Psoas muscle (tissue), 8 donors: ENCODE results near the gene CTDP1. TPM values are rescaled to one million over a fixed set of nuclear protein-coding genes. Genes with fewer than 3 reads are reported as not detected.

Experiments
- ATAC-seq, 4 donors: fragments of 200-7000 bp; cut with Tn5 transposase; one replicate each; pipeline ENCODE4 v1.9.1; 2020; ENCODE audit warnings: moderate library complexity in 3 of 4, mild to moderate bottlenecking in 2 of 4
- DNase-seq, 2 donors: peaks; one replicate each; pipeline ENCODE4 v3.0.0-alpha.2; 2020
- H3K27ac ChIP-seq: fragments of 200-600 bp; one replicate; pipeline ENCODE4 v1.8.0; 2022
- H3K27me3 ChIP-seq, 3 donors: fragments of 200-600 bp in 1 of 3; one replicate each; pipeline versions ENCODE4 v1.6.1 to v1.8.0; 2013 to 2022; ENCODE audit warnings: low read length in 2 of 3, mild to moderate bottlenecking in 2 of 3, moderate library complexity in 1 of 3; ENCODE audit not compliant: insufficient read depth in 3 of 3
- H3K36me3 ChIP-seq, 2 donors: fragments of 200-600 bp in 1 of 2; one replicate each; pipeline versions ENCODE4 v1.6.1 to v1.8.0; 2013 to 2022; ENCODE audit warnings: low read depth in 1 of 2, mild to moderate bottlenecking in 1 of 2, moderate library complexity in 1 of 2; ENCODE audit not compliant: insufficient read depth in 1 of 2
- H3K4me1 ChIP-seq: fragments of 200-600 bp; one replicate; pipeline ENCODE4 v1.8.0; 2022
- H3K4me3 ChIP-seq: fragments of 200-600 bp; one replicate; pipeline ENCODE4 v1.8.0; 2022; ENCODE audit warnings: mild to moderate bottlenecking
- H3K9me3 ChIP-seq: fragments of 200-600 bp; one replicate; pipeline ENCODE4 v1.8.0; 2022
- CTCF ChIP-seq: fragments of 200-600 bp; IDR thresholded peaks from one replicate; pipeline ENCODE4 v1.8.0; 2022; ENCODE audit warnings: antibody characterized with exemption
- WGBS, 3 donors: extraction: QIAGEN DNeasy Blood & Tissue Kit; methylation state at CpG; one replicate each; pipeline versions ENCODE4 v1.1.6 to v1.1.7; 2013; 5-methylcytosine and 5-hydroxymethylcytosine counted together
- intact Hi-C, 2 donors: fragments of 100-400 bp; cut with DNase I; formaldehyde crosslinking; loops; one replicate each; pipeline versions ENCODE4 v1.11.0 to v1.14.2; 2022
- polyA plus RNA-seq, 3 donors: library from polyadenylated mRNA; stranded (reverse); fragments of 200-250 nt; gene quantifications; one replicate each; pipeline ENCODE4 v1.2.3, GENCODE V29; 2013
- total RNA-seq, 4 donors: library from RNA; stranded (reverse); fragmentation: NEBNext Ultra II Directional in 2 of 4; extraction: Animal tissue kit (Norgen Biotek cat#: 25700) in 2 of 4; gene quantifications; one replicate each; pipeline versions ENCODE4 v1.2.1 to v1.2.4, GENCODE V29; 2021 to 2023
- donor health status: healthy with polysubstance abuse.
- donor health status: DM: no; HTN: no; CAD: no; lungs with moderate emphysema.
- donor health status: Bipolar disorder and iron deficiency.
- donor health status: healthy.
- donor health status: DM: yes; HTN: yes; CAD: no.
- donor health status: DM: no; HTN: no; CAD: no.
- donor health status: DM: no; HTN: no; CAD: no.
- donor health status: DM: yes; HTN: yes; CAD: no.

The CTDP1 gene
- total and polyA plus RNA-seq, 7 donors = 7.6 to 21.6 (median 12.4) TPM

DNA sequence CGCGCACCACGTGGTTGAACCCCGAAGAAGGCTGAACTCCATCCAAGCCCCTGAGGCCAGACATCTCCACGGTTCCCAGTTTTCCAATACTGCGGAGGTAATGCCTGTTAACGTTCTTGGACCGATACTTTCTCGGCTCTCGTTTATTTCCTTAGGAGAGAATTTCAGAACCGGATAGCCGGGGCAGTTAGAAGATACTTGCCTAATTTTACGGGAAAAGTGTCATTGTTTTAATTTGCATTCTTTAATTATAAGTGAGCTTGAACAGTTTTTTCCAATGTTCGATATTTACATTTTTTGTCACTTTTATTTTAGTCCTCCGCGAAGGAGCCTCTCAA, 107.9 kb downstream of the CTDP1 start:
- H3K4me3 ChIP-seq = peak overlapping the region; percentile 29
- H3K36me3 ChIP-seq = no peaks in the 10 kb centered on the region
- no peak for TF ChIP-seq CTCF
- ATAC-seq = no peak
- H3K9me3 ChIP-seq = no peaks in the 10 kb centered on the region
- intact Hi-C loops = no loop called here
- no peak for DNase-seq
- no peaks in the 10 kb centered on the region for H3K4me1 ChIP-seq
- 76 to 82% (median 78%) methylated on average over 16 of the region's 16 CpGs for WGBS, 3 donors
- H3K27ac ChIP-seq = no peak overlapping the region
- peaks cover 0 to 90% (median 43%) of the 10 kb centered on the region in 3 donors for H3K27me3 ChIP-seq

DNA sequence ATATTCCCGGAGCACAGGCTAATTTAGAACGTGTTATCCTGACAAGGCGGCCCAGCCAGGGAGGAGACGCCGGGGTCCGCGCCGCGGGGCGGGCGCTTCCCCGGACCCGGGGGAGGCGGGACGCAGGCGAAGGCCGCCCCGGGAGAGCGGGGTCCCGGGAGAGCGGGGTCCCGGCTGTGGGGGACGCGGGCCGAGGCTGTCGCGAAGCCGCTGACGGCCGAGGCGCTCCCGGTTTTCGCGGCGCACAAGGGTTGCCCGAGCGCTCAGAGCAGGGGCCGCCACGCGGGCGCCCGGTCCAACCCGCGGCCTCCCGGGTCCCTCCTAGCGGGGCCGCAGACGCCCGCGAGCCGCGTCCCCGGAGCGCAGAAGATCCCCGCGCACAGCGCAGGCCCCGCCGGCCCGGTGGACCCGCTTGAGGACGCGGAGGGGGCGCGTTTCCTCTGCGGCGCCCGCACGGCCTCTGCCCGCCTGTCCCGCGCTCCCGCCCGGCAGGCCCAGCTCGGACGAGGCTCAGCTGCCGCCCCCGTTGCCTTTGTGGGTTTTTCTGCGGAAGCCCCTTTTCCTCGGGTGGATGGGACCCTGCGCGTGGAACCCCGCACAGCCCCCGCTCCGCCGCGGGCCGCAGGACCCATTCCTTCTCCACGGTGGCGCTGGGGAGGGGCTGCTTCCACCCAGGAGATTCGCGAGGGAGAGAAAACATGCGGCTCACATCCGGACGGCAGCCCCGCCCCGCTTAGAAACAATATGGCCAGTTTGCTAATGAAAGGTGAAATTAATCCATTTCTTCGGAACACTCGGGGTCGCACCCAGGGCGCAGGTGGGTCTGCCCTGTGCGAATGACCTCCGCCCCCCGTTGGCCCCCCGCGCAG, 108.5 kb downstream of the CTDP1 start:
- TF ChIP-seq CTCF = no peak
- peak overlapping the region; percentile 29 for H3K4me3 ChIP-seq
- no peaks in the 10 kb centered on the region for H3K4me1 ChIP-seq
- 3 to 4% (median 3%) methylated on average over 73 to 106 of the region's 106 CpGs for WGBS, 3 donors
- no peaks in the 10 kb centered on the region for H3K9me3 ChIP-seq
- H3K27ac ChIP-seq = no peak overlapping the region
- DNase-seq (peak in 1 of 2 donors; percentile 43), ATAC-seq (no peak)
- no peaks in the 10 kb centered on the region for H3K36me3 ChIP-seq
- intact Hi-C loops = no loop called here
- H3K27me3 ChIP-seq = peaks cover 0 to 85% (median 42%) of the 10 kb centered on the region in 3 donors

DNA sequence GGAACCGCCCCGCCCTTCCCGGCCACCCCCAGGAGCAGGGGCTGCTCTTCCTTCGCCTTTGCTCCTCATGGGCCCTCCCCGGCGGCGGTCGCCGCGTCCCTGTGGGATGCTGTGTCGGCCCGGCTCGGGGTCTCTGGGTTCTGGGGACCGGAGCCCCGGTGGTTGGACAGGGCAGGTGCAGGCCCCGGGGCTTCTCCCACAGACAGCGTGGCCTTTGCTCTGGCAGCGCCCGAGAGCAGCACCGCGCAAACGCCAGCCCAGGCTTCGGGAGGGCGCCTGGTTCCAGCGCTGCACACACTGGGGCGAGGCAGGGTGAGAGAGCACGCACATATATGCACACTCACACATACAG, 109.1 kb downstream of the CTDP1 start:
- WGBS, 3 donors = 46 to 53% (median 48%) methylated on average over 25 to 27 of the region's 27 CpGs
- DNase-seq = peak in 1 of 2 donors; percentile 39
- no peaks in the 10 kb centered on the region for H3K36me3 ChIP-seq
- no peak overlapping the region for H3K4me3 ChIP-seq
- TF ChIP-seq CTCF = no peak
- ATAC-seq = no peak
- H3K9me3 ChIP-seq = no peaks in the 10 kb centered on the region
- H3K27ac ChIP-seq = no peak overlapping the region
- intact Hi-C loops = no loop called here
- H3K4me1 ChIP-seq = no peaks in the 10 kb centered on the region
- peaks cover 0 to 83% (median 40%) of the 10 kb centered on the region in 3 donors for H3K27me3 ChIP-seq

- 86 to 91% (median 89%) methylated on average over 49 to 54 of the region's 54 CpGs for WGBS, 3 donors
- TF ChIP-seq CTCF = no peak
- no peaks in the 10 kb centered on the region for H3K9me3 ChIP-seq
- H3K4me1 ChIP-seq = no peaks in the 10 kb centered on the region
- intact Hi-C loops = no loop called here
- H3K27ac ChIP-seq = no peak overlapping the region
- H3K27me3 ChIP-seq = peaks cover 0 to 78% (median 37%) of the 10 kb centered on the region in 3 donors
- no peak for DNase-seq
- no peak for ATAC-seq
- H3K36me3 ChIP-seq = no peaks in the 10 kb centered on the region
- H3K4me3 ChIP-seq = no peak overlapping the region
Measured at GRCh38 chr18:79789091-79789891, 109.7 kb downstream of the CTDP1 start.
